HEK293 (cell line): ENCODE results near the gene KRT36.
A peak's percentile ranks its signal among the peaks of the same experiment; 100 is the strongest.

Experiments
- CTCF ChIA-PET: fragments of 350-600 bp; formaldehyde crosslinking; extraction: SDS; loops from one replicate; lab custom pipeline; 2021; ENCODE audit warnings: antibody characterized with exemption; lab: Yijun Ruan, JAX
- POLR2A ChIA-PET: fragments of 300-600 bp; formaldehyde crosslinking; extraction: SDS; loops from one replicate; lab custom pipeline; 2020; ENCODE audit warnings: antibody characterized with exemption, inconsistent platforms; lab: Yijun Ruan, JAX
- H3K27ac ChIP-seq: fragments of 200-500 bp; sonication (Bioruptor generic); 2 replicates; pipeline ENCODE4 v1.5.1; 2014; ENCODE audit warnings: low read depth, low read length, control low read depth, inconsistent platforms; ENCODE audit errors: extremely low read depth
- H3K36me3 ChIP-seq, 2 experiments: fragments of 200-500 bp in 1 of 2; sonication (Bioruptor generic) in 1 of 2; 1 replicate in 1 of 2; 2 replicates in 1 of 2; pipeline ENCODE4 v1.5.1; 2014 to 2017; ENCODE audit warnings: inconsistent platforms in 2 of 2, low read length in 2 of 2; ENCODE audit not compliant: control insufficient read depth in 2 of 2, insufficient read depth in 1 of 2
- H3K4me1 ChIP-seq: fragments of 200-500 bp; sonication (Bioruptor generic); 2 replicates; pipeline ENCODE4 v1.5.1; 2014; ENCODE audit warnings: mild to moderate bottlenecking, low read length, inconsistent platforms; ENCODE audit not compliant: control insufficient read depth, insufficient read depth
- H3K4me3 ChIP-seq: 2 replicates; pipeline ENCODE4 v1.5.1; 2011; ENCODE audit warnings: low read depth, mild to moderate bottlenecking, control low read depth, low read length, moderate library complexity
- H3K9me3 ChIP-seq: fragments of 200-500 bp; sonication (Bioruptor generic); 2 replicates; pipeline ENCODE4 v1.5.1; 2014; ENCODE audit warnings: low read depth, low read length, inconsistent platforms; ENCODE audit not compliant: control insufficient read depth, insufficient read depth
- CTCF ChIP-seq: fragments of 450-650 bp; formaldehyde crosslinking; IDR thresholded peaks from 2 replicates; pipeline ENCODE4 v1.5.1; 2016; ENCODE audit warnings: missing biosample characterization, missing genetic modification characterization
- GLIS1 ChIP-seq: fragments of 450-650 bp; formaldehyde crosslinking; IDR thresholded peaks from 2 replicates; pipeline ENCODE4 v1.5.1; 2016; ENCODE audit warnings: missing biosample characterization, missing genetic modification characterization
- KLF1 ChIP-seq: fragments of 450-650 bp; formaldehyde crosslinking; IDR thresholded peaks from 2 replicates; pipeline ENCODE4 v1.5.1; 2016; ENCODE audit warnings: missing biosample characterization, missing genetic modification characterization
- KLF8 ChIP-seq: fragments of 450-650 bp; formaldehyde crosslinking; IDR thresholded peaks from 2 replicates; pipeline ENCODE4 v1.5.1; 2016; ENCODE audit warnings: missing biosample characterization, missing genetic modification characterization
- MZF1 ChIP-seq: fragments of 450-650 bp; formaldehyde crosslinking; IDR thresholded peaks from 2 replicates; pipeline ENCODE4 v1.5.1; 2017; ENCODE audit warnings: missing biosample characterization, missing genetic modification characterization, borderline replicate concordance
- OSR2 ChIP-seq: fragments of 450-650 bp; formaldehyde crosslinking; IDR thresholded peaks from 2 replicates; pipeline ENCODE4 v1.5.1; 2016; ENCODE audit warnings: missing biosample characterization, missing genetic modification characterization
- PRDM1 ChIP-seq: fragments of 450-650 bp; formaldehyde crosslinking; IDR thresholded peaks from 2 replicates; pipeline ENCODE4; 2016; ENCODE audit warnings: missing biosample characterization, missing genetic modification characterization
- PRDM10 ChIP-seq: fragments of 450-650 bp; formaldehyde crosslinking; IDR thresholded peaks from 2 replicates; pipeline ENCODE4 v1.5.1; 2016; ENCODE audit warnings: missing biosample characterization, missing genetic modification characterization
- SCRT1 ChIP-seq: fragments of 450-650 bp; formaldehyde crosslinking; IDR thresholded peaks from 2 replicates; pipeline ENCODE4 v1.5.1; 2016; ENCODE audit warnings: missing biosample characterization, missing genetic modification characterization, borderline replicate concordance
- SP3 ChIP-seq: fragments of 450-650 bp; formaldehyde crosslinking; IDR thresholded peaks from 2 replicates; pipeline ENCODE4 v1.5.1; 2016; ENCODE audit warnings: missing biosample characterization, missing genetic modification characterization
- ZBTB17 ChIP-seq: fragments of 450-650 bp; formaldehyde crosslinking; IDR thresholded peaks from 2 replicates; pipeline ENCODE4 v1.5.1; 2016; ENCODE audit warnings: missing biosample characterization, missing genetic modification characterization
- ZBTB8A ChIP-seq: fragments of 450-650 bp; formaldehyde crosslinking; IDR thresholded peaks from 2 replicates; pipeline ENCODE4 v1.5.1; 2016; ENCODE audit warnings: missing biosample characterization, missing genetic modification characterization
- ZNF155 ChIP-seq: fragments of 450-650 bp; formaldehyde crosslinking; IDR thresholded peaks from 2 replicates; pipeline ENCODE4 v1.5.1; 2016; ENCODE audit warnings: missing biosample characterization, missing genetic modification characterization
- ZNF2 ChIP-seq: fragments of 450-650 bp; formaldehyde crosslinking; IDR thresholded peaks from 2 replicates; pipeline ENCODE4 v1.5.1; 2016; ENCODE audit warnings: missing biosample characterization, missing genetic modification characterization
- ZNF211 ChIP-seq: fragments of 450-650 bp; formaldehyde crosslinking; IDR thresholded peaks from 2 replicates; pipeline ENCODE4 v1.5.1; 2016; ENCODE audit warnings: low read depth, missing biosample characterization, missing genetic modification characterization
- ZNF266 ChIP-seq: fragments of 450-650 bp; formaldehyde crosslinking; IDR thresholded peaks from 2 replicates; pipeline ENCODE4 v1.5.1; 2016; ENCODE audit warnings: missing biosample characterization, missing genetic modification characterization, low read depth
- ZNF423 ChIP-seq: fragments of 450-650 bp; formaldehyde crosslinking; IDR thresholded peaks from 2 replicates; pipeline ENCODE4 v1.5.1; 2016; ENCODE audit warnings: missing biosample characterization, missing genetic modification characterization
- ZNF473 ChIP-seq: fragments of 450-650 bp; formaldehyde crosslinking; IDR thresholded peaks from 2 replicates; pipeline ENCODE4 v1.5.1; 2017; ENCODE audit warnings: missing biosample characterization, missing genetic modification characterization
- ZNF571 ChIP-seq: fragments of 450-650 bp; formaldehyde crosslinking; IDR thresholded peaks from 2 replicates; pipeline ENCODE4 v1.5.0; 2017; ENCODE audit warnings: missing biosample characterization, missing genetic modification characterization
- ZNF596 ChIP-seq: fragments of 450-650 bp; IDR thresholded peaks from 2 replicates; pipeline ENCODE4 v1.5.0; 2018; ENCODE audit warnings: missing biosample characterization, mild to moderate bottlenecking, missing genetic modification characterization, moderate library complexity
- ZNF629 ChIP-seq: fragments of 450-650 bp; formaldehyde crosslinking; IDR thresholded peaks from 2 replicates; pipeline ENCODE4 v1.5.1; 2017; ENCODE audit warnings: missing biosample characterization, missing genetic modification characterization
- ZNF664 ChIP-seq: fragments of 450-650 bp; formaldehyde crosslinking; IDR thresholded peaks from 2 replicates; pipeline ENCODE4 v1.5.1; 2016; ENCODE audit warnings: missing biosample characterization, missing genetic modification characterization
- ZSCAN30 ChIP-seq: fragments of 450-650 bp; IDR thresholded peaks from 2 replicates; pipeline ENCODE4 v1.5.1; 2018; ENCODE audit warnings: missing biosample characterization, mild to moderate bottlenecking, missing genetic modification characterization, moderate library complexity
- TF ChIP-seq, protein P1 (sequence below): fragments of 450-650 bp; formaldehyde crosslinking; IDR thresholded peaks from 2 replicates; pipeline ENCODE4 v1.5.1; 2017; ENCODE audit warnings: missing biosample characterization, missing genetic modification characterization
- TF ChIP-seq, protein P2 (sequence below): fragments of 450-650 bp; formaldehyde crosslinking; IDR thresholded peaks from 2 replicates; pipeline ENCODE4 v1.5.1; 2016; ENCODE audit warnings: missing biosample characterization, missing genetic modification characterization

KRT36 gene

DNA sequence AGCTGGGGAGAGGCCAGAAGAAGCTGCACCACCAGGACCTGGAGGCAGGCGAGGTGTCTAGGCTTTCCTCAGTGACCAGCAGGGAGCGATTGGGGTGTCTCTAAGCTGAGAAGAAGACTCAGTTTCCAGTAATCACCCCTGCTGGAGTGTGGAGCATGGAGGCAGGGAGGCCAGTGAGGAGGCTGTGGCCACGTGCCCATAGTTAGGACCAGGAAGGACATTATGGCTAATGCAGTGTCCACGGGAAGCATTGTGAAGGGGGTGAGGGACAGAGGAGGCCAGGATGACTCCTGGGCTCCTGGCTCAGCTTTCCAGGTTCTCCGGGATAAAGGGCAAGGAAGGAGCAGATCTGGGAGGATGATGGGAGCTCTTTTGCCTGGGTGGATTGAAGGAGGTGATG, 10.0 kb upstream of the KRT36 start:
- H3K27ac ChIP-seq: no peak overlapping the region
- TF ChIP-seq ZNF473 (tag by site-specific recombination): no peak
- no peak for TF ChIP-seq ZNF596 (tag by site-specific recombination)
- TF ChIP-seq PRDM1 (tag by site-specific recombination): no peak
- TF ChIP-seq MZF1 (tag by site-specific recombination): no peak
- no peak for TF ChIP-seq ZNF155 (tag by site-specific recombination)
- TF ChIP-seq OSR2: no peak
- TF ChIP-seq, all 188 proteins: peak for 0
- Histone ChIP-seq H3K36me3 (no peaks in the 10 kb centered on the region), H3K4me3 (no peak overlapping the region), H3K9me3 (no peaks in the 10 kb centered on the region), H3K4me1 (peaks cover 7% of the 10 kb centered on the region; the same call in 1 of the 2 replicates)
- POLR2A ChIA-PET: no interaction called here
- CTCF ChIA-PET: interaction anchor here (0.6 to 1.4 kb wide), 6 partner anchors 13 to 693 kb away, joined by 3 to 7 read pairs (median 4); no protein-coding TSS in a partner anchor

- POLR2A ChIA-PET: no interaction called here
- peaks cover 2% of the 10 kb centered on the region for H3K4me1 ChIP-seq
- no peaks in the 10 kb centered on the region for H3K36me3 ChIP-seq
- no peak overlapping the region for H3K27ac ChIP-seq
- CTCF ChIA-PET: interaction anchor here (0.6 to 3.1 kb wide), 13 partner anchors 10 to 689 kb away, joined by 3 to 25 read pairs (median 4); partner anchors contain the start of gene KRT35
- peak; percentile 96 for TF ChIP-seq ZNF664 (tag by site-specific recombination)
- TF ChIP-seq ZBTB17 (tag by site-specific recombination): peak; percentile 59
- TF ChIP-seq ZNF571: no peak
- no peak for TF ChIP-seq SCRT1
- TF ChIP-seq SP3 (tag by site-specific recombination): no peak
- TF ChIP-seq KLF8 (tag by site-specific recombination): no peak
- H3K4me3 ChIP-seq: no peak overlapping the region
- no peaks in the 10 kb centered on the region for H3K9me3 ChIP-seq
These were observed 8.6 kb upstream of the KRT36 start for GRCh38 chr17:41498276-41498675.

DNA sequence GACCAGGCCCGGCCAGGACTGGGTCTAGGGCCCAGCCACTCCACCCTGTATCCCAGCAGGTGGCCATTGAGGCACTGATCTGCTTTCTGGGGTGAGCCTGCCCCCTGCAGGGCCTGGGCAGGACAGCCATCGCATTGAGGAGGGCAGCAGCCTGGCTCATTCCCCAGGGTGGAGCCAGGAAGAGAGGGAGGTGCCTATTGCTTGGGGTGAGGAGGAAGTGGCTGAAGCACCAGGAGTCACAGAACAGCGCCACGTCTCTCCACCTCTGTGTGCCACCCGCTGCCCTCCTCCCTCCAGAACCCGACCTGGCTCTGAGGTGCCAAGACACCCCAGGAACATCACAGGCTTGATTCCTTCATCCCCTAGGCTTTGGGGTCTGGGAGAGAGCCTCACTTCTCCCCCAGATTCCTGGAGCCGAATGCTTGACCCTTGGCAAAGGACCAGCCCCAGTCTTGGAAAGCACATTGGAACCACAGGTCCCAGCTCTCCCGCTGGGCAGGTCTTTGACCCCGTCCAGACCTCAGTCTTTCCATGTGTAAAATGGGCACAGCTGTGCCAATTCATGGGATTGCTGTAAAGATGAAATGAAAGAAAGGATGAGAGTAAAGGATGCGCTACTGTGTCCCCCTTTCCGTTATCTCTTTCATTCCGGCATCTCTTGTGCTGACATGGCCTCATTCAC, 7.2 kb upstream of the KRT36 start:
- ChIA-PET CTCF (interaction anchor here (0.6 to 3.2 kb wide), 23 partner anchors 9 to 639 kb away, joined by 3 to 25 read pairs (median 5); partner anchors contain the start of genes KRT13, KRT17 and KRT35), POLR2A (no interaction called here)
- no peaks in the 10 kb centered on the region for H3K9me3 ChIP-seq
- no peaks in the 10 kb centered on the region for H3K36me3 ChIP-seq
- no peak overlapping the region for H3K27ac ChIP-seq
- H3K4me1 ChIP-seq: peaks cover 6% of the 10 kb centered on the region
- H3K4me3 ChIP-seq: no peak overlapping the region
- TF ChIP-seq PRDM10 (tag by site-specific recombination) (peak; percentile 61), GLIS1 (tag by site-specific recombination) (peak; percentile 65), ZSCAN30 (peak; percentile 78), CTCF (peak; percentile 95), ZNF629 (tag by site-specific recombination) (0 out of 2 replicates have a peak, but pooled peaks have one; percentile 11), ZNF266 (tag by site-specific recombination) (no peak), ZNF211 (tag by site-specific recombination) (no peak), ZNF2 (tag by site-specific recombination) (0 out of 2 replicates have a peak, but pooled peaks have one; percentile 34), KLF1 (peak; percentile 71), ZBTB8A (tag by site-specific recombination) (peak; percentile 31; the same call in 1 of the 2 replicates), ZNF423 (peak; percentile 59)
- TF ChIP-seq, protein P1, sequence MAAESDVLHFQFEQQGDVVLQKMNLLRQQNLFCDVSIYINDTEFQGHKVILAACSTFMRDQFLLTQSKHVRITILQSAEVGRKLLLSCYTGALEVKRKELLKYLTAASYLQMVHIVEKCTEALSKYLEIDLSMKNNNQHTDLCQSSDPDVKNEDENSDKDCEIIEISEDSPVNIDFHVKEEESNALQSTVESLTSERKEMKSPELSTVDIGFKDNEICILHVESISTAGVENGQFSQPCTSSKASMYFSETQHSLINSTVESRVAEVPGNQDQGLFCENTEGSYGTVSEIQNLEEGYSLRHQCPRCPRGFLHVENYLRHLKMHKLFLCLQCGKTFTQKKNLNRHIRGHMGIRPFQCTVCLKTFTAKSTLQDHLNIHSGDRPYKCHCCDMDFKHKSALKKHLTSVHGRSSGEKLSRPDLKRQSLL: no peak
- TF ChIP-seq, protein P2, sequence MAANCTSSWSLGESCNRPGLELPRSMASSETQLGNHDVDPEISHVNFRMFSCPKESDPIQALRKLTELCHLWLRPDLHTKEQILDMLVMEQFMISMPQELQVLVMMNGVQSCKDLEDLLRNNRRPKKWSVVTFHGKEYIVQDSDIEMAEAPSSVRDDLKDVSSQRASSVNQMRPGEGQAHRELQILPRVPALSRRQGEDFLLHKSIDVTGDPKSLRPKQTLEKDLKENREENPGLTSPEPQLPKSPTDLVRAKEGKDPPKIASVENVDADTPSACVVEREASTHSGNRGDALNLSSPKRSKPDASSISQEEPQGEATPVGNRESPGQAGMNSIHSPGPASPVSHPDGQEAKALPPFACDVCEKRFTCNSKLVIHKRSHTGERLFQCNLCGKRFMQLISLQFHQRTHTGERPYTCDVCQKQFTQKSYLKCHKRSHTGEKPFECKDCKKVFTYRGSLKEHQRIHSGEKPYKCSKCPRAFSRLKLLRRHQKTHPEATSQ: no peak
